ENCODE results near the gene MEIS1. TPM values are rescaled to one million over a fixed set of nuclear protein-coding genes. Genes with fewer than 3 reads are reported as not detected.
A peak's percentile ranks its signal among the peaks of the same experiment; 100 is the strongest.

The MEIS1 gene
- total and polyA plus RNA-seq, 2 experiments from 2014 or later: 0.16 to 0.28 TPM

- Histone ChIP-seq H3K27ac (ENCODE audit: low read depth) (no peak overlapping the region), H3K36me3 (ENCODE audit: insufficient read depth) (no peaks in the 10 kb centered on the region), H3K79me2 (replicated peaks; ENCODE audit: insufficient read depth) (no peaks in the 10 kb centered on the region), H2AFZ (peak overlapping the region; percentile 99), H3F3A (replicated peaks; ENCODE audit: low read depth) (peaks cover 28% of the 10 kb centered on the region), H3K9me2 (ENCODE audit: insufficient read depth) (no peaks in the 10 kb centered on the region), H3K4me1 (ENCODE audit: insufficient read depth) (peaks cover 56% of the 10 kb centered on the region), H4K20me1 (replicated peaks; ENCODE audit: insufficient read depth) (peaks cover 12% of the 10 kb centered on the region; the same call in 1 of the 2 replicates), H3K4me3 (peak overlapping the region; percentile 82), H3K4me2 (peak overlapping the region; percentile 98), H3K27me3 (ENCODE audit: insufficient read depth) (peaks cover 98% of the 10 kb centered on the region)
- H3K27ac Mint-ChIP-seq: no peak overlapping the region
- H3K4me3 Mint-ChIP-seq: peak overlapping the region; percentile 86
- DNase-seq (ENCODE audit: low spot score) (peak; percentile 95), ATAC-seq (peak; percentile 59)
- peaks cover 97% of the 10 kb centered on the region for H3K27me3 Mint-ChIP-seq (ENCODE audit: insufficient read depth, low read depth, poor library complexity)
- peaks cover 3% of the 10 kb centered on the region; the same call in 1 of the 3 replicates for H3K9me3 Mint-ChIP-seq
- H3K36me3 Mint-ChIP-seq (ENCODE audit: low read depth): no peaks in the 10 kb centered on the region; the same call in 2 of the 3 replicates
- TF ChIP-seq EZH2 (IDR thresholded peaks at IDR 0.05; ENCODE audit: low read depth, unreplicated experiment): peak; percentile 84
- no peak for TF ChIP-seq ZNF462 (CRISPR knock-in tag; IDR thresholded peaks at IDR 0.05)
- TF ChIP-seq POLR2AphosphoS5 (IDR thresholded peaks at IDR 0.05; ENCODE audit: low read depth): no peak
- TF ChIP-seq STAT1 (IDR thresholded peaks at IDR 0.05; ENCODE audit: unreplicated experiment): no peak
- TF ChIP-seq ZNF331 (CRISPR knock-in tag; IDR thresholded peaks at IDR 0.05; ENCODE audit: low read depth): no peak
- no peak for TF ChIP-seq EZH2phosphoT487 (IDR thresholded peaks at IDR 0.05; ENCODE audit: unreplicated experiment)
- peak; percentile 67 for TF ChIP-seq CREB1 (CRISPR knock-in tag; IDR thresholded peaks at IDR 0.05; ENCODE audit: low read depth)
- no peak for TF ChIP-seq ZNF114 (CRISPR knock-in tag; IDR thresholded peaks at IDR 0.05)
- no peak for TF ChIP-seq ETS1 (IDR thresholded peaks at IDR 0.05)
- peaks cover 56% of the 10 kb centered on the region for H3K4me1 Mint-ChIP-seq
Observed at GRCh38 chr2:66432801-66433694, 1.9 kb upstream of the MEIS1 start.
